ENCODE results near the gene KISS1R.

The KISS1R gene

GRCh38 chr19:907183-907853 lies 9.8 kb upstream of the KISS1R start:
- Histone ChIP-seq H3K4me1 (ENCODE audit: low read length) (peaks cover 55% of the 10 kb centered on the region), H2AFZ (ENCODE audit: low read depth, low read length) (no peak overlapping the region), H3K9ac (ENCODE audit: low read length) (peak overlapping the region; percentile 87), H3K27me3 (ENCODE audit: low read depth, low read length) (no peaks in the 10 kb centered on the region), H3K79me2 (ENCODE audit: low read length) (peaks cover 97% of the 10 kb centered on the region), H3K4me2 (ENCODE audit: low read length) (peak overlapping the region; percentile 90), H3K9me3 (ENCODE audit: insufficient read depth, low read length) (no peaks in the 10 kb centered on the region), H3K4me3 (ENCODE audit: low read length) (peak overlapping the region; percentile 73), H3K27ac (ENCODE audit: low read length) (peak overlapping the region; percentile 96), H4K20me1 (ENCODE audit: insufficient read depth, low read length) (peaks cover 31% of the 10 kb centered on the region), H3K36me3 (replicated peaks; ENCODE audit: low read depth, low read length) (peaks cover 43% of the 10 kb centered on the region)
- TF ChIP-seq EZH2phosphoT487 (IDR thresholded peaks at IDR 0.05; ENCODE audit: low read depth) (no peak), CTCF (IDR thresholded peaks at IDR 0.05; ENCODE audit: low read depth, low read length) (0 out of 2 replicates have a peak, but pooled peaks have one; percentile 11)

GRCh38 chr19:911197-912033 lies 5.7 kb upstream of the KISS1R start:
- Histone ChIP-seq H3K27ac (ENCODE audit: low read length) (peak overlapping the region; percentile 60), H3K4me2 (ENCODE audit: low read length) (peak overlapping the region; percentile 77), H4K20me1 (ENCODE audit: insufficient read depth, low read length) (peaks cover 4% of the 10 kb centered on the region; the same call in 1 of the 2 replicates), H3K9me3 (ENCODE audit: insufficient read depth, low read length) (no peaks in the 10 kb centered on the region), H3K79me2 (ENCODE audit: low read length) (peaks cover 70% of the 10 kb centered on the region), H3K36me3 (replicated peaks; ENCODE audit: low read depth, low read length) (peaks cover 29% of the 10 kb centered on the region), H3K27me3 (ENCODE audit: low read depth, low read length) (no peaks in the 10 kb centered on the region), H3K9ac (ENCODE audit: low read length) (peak overlapping the region; percentile 59), H2AFZ (ENCODE audit: low read depth, low read length) (no peak overlapping the region), H3K4me3 (ENCODE audit: low read length) (peak overlapping the region; percentile 96), H3K4me1 (ENCODE audit: low read length) (peaks cover 55% of the 10 kb centered on the region)
- TF ChIP-seq EZH2phosphoT487 (IDR thresholded peaks at IDR 0.05; ENCODE audit: low read depth) (no peak), CTCF (IDR thresholded peaks at IDR 0.05; ENCODE audit: low read depth, low read length) (no peak)

GRCh38 chr19:912181-913079 lies 4.7 kb upstream of the KISS1R start:
- Histone ChIP-seq H3K27me3 (ENCODE audit: low read depth, low read length) (no peaks in the 10 kb centered on the region), H3K36me3 (replicated peaks; ENCODE audit: low read depth, low read length) (peaks cover 23% of the 10 kb centered on the region), H4K20me1 (ENCODE audit: insufficient read depth, low read length) (peaks cover 4% of the 10 kb centered on the region; the same call in 1 of the 2 replicates), H2AFZ (ENCODE audit: low read depth, low read length) (no peak overlapping the region), H3K27ac (ENCODE audit: low read length) (peak overlapping the region; percentile 80), H3K4me1 (ENCODE audit: low read length) (peaks cover 50% of the 10 kb centered on the region), H3K79me2 (ENCODE audit: low read length) (peaks cover 60% of the 10 kb centered on the region), H3K4me3 (ENCODE audit: low read length) (peak overlapping the region; percentile 96), H3K9ac (ENCODE audit: low read length) (peak overlapping the region; percentile 93), H3K4me2 (ENCODE audit: low read length) (peak overlapping the region; percentile 53), H3K9me3 (ENCODE audit: insufficient read depth, low read length) (no peaks in the 10 kb centered on the region)
- no peak for TF ChIP-seq EZH2phosphoT487 (IDR thresholded peaks at IDR 0.05; ENCODE audit: low read depth)
- no peak for TF ChIP-seq CTCF (IDR thresholded peaks at IDR 0.05; ENCODE audit: low read depth, low read length)
